AG10803 (cell line): ENCODE measurements around the gene TTC23L.
A peak's percentile ranks its signal among the peaks of the same experiment; 100 is the strongest.

Experiments
- DNase-seq: peaks from one replicate; pipeline ENCODE4 v3.0.0; 2010; ENCODE audit warnings: low read depth
- H3K4me3 ChIP-seq: 2 replicates; pipeline ENCODE4 v1.5.1; 2011; ENCODE audit warnings: mild to moderate bottlenecking, low read length, control low read depth
- CTCF ChIP-seq: conservative IDR thresholded peaks from 2 replicates; pipeline ENCODE4 v1.5.1; 2011; ENCODE audit warnings: mild to moderate bottlenecking, low read length, control low read depth, inconsistent platforms

The TTC23L gene

GRCh38 chr5:34900652-34901051 lies 61.7 kb downstream of the TTC23L start:
- no peak for TF ChIP-seq CTCF
- no peak overlapping the region for H3K4me3 ChIP-seq
- no peak for DNase-seq

- no peak overlapping the region for H3K4me3 ChIP-seq
- DNase-seq, result no peak
- TF ChIP-seq CTCF, result no peak
These were observed 64.3 kb downstream of the TTC23L start for GRCh38 chr5:34903260-34903659.

GRCh38 chr5:34905564-34905963 lies 66.6 kb downstream of the TTC23L start:
- peak; percentile 23 for DNase-seq
- TF ChIP-seq CTCF, result peak; percentile 59
- no peak overlapping the region for H3K4me3 ChIP-seq

GRCh38 chr5:34913072-34913471 lies 74.1 kb downstream of the TTC23L start:
- H3K4me3 ChIP-seq, result peak overlapping the region; percentile 91
- peak; percentile 94 for DNase-seq
- TF ChIP-seq CTCF, result no peak

- DNase-seq, result peak; percentile 52
- H3K4me3 ChIP-seq, result peak overlapping the region; percentile 91
- no peak for TF ChIP-seq CTCF
These were observed 75.7 kb downstream of the TTC23L start for GRCh38 chr5:34914671-34915138.

GRCh38 chr5:34915139-34915855 lies 76.3 kb downstream of the TTC23L start, which contains the start of the genes BRIX1 and RAD1:
BRIX1 (plus strand) TSS chr5:34915711; CDS start chr5:34915739, 28 bp downstream.
RAD1 (minus strand) TSS chr5:34915504; CDS start chr5:34914892, 612 bp downstream.
- TF ChIP-seq CTCF, result peak; percentile 15; the same call in 1 of the 2 replicates
- DNase-seq, result peak; percentile 97
- H3K4me3 ChIP-seq, result peak within 1 kb of the TSS; percentile 91

GRCh38 chr5:34915856-34916192 lies 76.9 kb downstream of the TTC23L start:
- DNase-seq, result no peak
- H3K4me3 ChIP-seq, result peak overlapping the region; percentile 91
- no peak for TF ChIP-seq CTCF
